ENCODE results near the gene AK5. TPM values are rescaled to one million over a fixed set of nuclear protein-coding genes. Genes with fewer than 3 reads are reported as not detected.
"Not testable (repeated sequence)": the region's sequence is repeated elsewhere in the genome, so short reads cannot be mapped to it uniquely, and the experiment has no call there.

AK5 gene
- total and polyA plus RNA-seq, 2 experiments from 2014 or later = 8.8 to 12.2 TPM

DNA sequence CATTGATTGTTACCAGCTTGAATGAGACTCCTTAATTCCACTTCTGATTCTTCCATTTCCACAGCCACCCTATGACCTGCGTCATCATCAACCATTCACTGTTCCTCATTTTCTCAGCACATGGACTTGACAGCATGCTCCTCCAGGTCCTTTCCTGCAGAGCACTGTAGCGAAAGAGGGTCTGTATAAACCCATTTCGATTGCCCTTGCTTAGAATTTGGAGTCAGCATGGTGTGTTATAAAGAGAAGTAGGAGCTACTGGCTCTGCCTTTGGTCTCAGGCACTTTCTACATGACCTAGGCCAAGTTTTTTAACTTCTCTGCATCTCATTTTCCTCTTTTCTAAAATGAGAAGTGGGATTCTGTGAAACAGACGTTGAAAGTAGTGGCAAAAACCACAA is 133.8 kb downstream of the AK5 start (continued):
- TF ChIP-seq REST (IDR thresholded peaks at IDR 0.05; ENCODE audit: unreplicated experiment) (no peak), ZNF331 (CRISPR knock-in tag; IDR thresholded peaks at IDR 0.05; ENCODE audit: low read depth) (no peak), POLR2AphosphoS5 (IDR thresholded peaks at IDR 0.05; ENCODE audit: low read depth) (no peak), EZH2 (IDR thresholded peaks at IDR 0.05; ENCODE audit: low read depth, unreplicated experiment) (no peak), ZNF114 (CRISPR knock-in tag; IDR thresholded peaks at IDR 0.05) (no peak), NANOG (IDR thresholded peaks at IDR 0.05; ENCODE audit: borderline replicate concordance) (no peak), EZH2phosphoT487 (IDR thresholded peaks at IDR 0.05; ENCODE audit: unreplicated experiment) (no peak), CREB1 (CRISPR knock-in tag; IDR thresholded peaks at IDR 0.05; ENCODE audit: low read depth) (no peak), STAT1 (IDR thresholded peaks at IDR 0.05; ENCODE audit: unreplicated experiment) (no peak), JUNB (IDR thresholded peaks at IDR 0.05; ENCODE audit: unreplicated experiment) (no peak)
- TF ChIP-seq, protein P1, sequence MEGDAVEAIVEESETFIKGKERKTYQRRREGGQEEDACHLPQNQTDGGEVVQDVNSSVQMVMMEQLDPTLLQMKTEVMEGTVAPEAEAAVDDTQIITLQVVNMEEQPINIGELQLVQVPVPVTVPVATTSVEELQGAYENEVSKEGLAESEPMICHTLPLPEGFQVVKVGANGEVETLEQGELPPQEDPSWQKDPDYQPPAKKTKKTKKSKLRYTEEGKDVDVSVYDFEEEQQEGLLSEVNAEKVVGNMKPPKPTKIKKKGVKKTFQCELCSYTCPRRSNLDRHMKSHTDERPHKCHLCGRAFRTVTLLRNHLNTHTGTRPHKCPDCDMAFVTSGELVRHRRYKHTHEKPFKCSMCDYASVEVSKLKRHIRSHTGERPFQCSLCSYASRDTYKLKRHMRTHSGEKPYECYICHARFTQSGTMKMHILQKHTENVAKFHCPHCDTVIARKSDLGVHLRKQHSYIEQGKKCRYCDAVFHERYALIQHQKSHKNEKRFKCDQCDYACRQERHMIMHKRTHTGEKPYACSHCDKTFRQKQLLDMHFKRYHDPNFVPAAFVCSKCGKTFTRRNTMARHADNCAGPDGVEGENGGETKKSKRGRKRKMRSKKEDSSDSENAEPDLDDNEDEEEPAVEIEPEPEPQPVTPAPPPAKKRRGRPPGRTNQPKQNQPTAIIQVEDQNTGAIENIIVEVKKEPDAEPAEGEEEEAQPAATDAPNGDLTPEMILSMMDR (conservative IDR thresholded peaks at IDR 0.05; ENCODE audit: low read depth in 2 of 2) = no peak

DNA sequence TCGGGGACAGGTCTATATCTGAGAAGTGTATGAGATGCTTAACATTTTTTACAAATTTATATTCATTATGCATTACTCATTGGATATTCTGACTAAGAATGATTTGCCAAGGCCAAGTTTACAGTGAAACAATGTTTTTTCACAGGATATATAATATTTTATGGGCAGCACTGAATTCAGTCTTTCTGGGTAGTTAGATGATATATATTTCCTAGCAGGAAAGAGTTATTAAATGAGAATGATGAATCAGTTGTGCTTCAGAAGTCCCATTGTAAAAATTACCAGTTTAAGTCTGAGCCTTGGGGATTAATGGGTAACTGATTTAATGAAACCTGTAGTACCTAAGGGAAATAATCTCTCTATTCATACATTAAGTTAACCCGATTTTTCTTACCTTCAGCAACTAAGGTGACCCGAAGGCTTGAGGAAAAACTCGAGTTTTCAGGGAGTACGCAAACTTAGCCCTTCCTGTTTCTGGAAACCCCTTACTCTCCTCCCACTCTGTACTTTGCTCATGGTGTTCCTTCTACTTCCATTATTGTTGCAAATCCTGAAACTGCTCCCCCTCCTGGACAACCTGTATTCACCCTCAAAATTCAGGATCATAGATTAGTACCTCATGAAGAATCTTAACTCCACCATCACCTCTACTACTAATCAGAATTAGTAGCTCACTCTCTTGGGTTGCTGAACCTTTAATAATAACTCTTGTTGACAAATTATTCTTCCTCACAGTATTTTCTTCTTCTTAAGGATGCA is 135.1 kb downstream of the AK5 start:
- Mint-ChIP-seq H3K9me3 (peaks cover 4% of the 10 kb centered on the region), H3K27me3 (ENCODE audit: insufficient read depth, low read depth, poor library complexity) (peaks cover 1% of the 10 kb centered on the region), H3K4me1 (peaks cover 17% of the 10 kb centered on the region), H3K27ac (no peak overlapping the region), H3K4me3 (no peak overlapping the region), H3K36me3 (ENCODE audit: low read depth) (peaks cover 6% of the 10 kb centered on the region; the same call in 2 of the 3 replicates)
- Histone ChIP-seq H4K20me1 (replicated peaks; ENCODE audit: insufficient read depth) (no peaks in the 10 kb centered on the region), H2AFZ (no peak overlapping the region), H3F3A (replicated peaks; ENCODE audit: low read depth) (no peaks in the 10 kb centered on the region; the same call in 1 of the 2 replicates), H3K4me2 (no peak overlapping the region), H3K79me2 (replicated peaks; ENCODE audit: insufficient read depth) (no peaks in the 10 kb centered on the region), H3K4me3 (no peak overlapping the region), H3K4me1 (ENCODE audit: insufficient read depth) (peaks cover 5% of the 10 kb centered on the region; the same call in 1 of the 2 replicates), H3K9me2 (ENCODE audit: insufficient read depth) (peaks cover 3% of the 10 kb centered on the region; the same call in 1 of the 2 replicates), H3K27ac (ENCODE audit: low read depth) (no peak overlapping the region), H3K36me3 (ENCODE audit: insufficient read depth) (no peaks in the 10 kb centered on the region), H3K27me3 (ENCODE audit: insufficient read depth) (no peaks in the 10 kb centered on the region)
- no peak for TF ChIP-seq CREB1 (CRISPR knock-in tag; IDR thresholded peaks at IDR 0.05; ENCODE audit: low read depth)
- no peak for TF ChIP-seq ETS1 (IDR thresholded peaks at IDR 0.05)
- no peak for TF ChIP-seq NANOG (IDR thresholded peaks at IDR 0.05; ENCODE audit: borderline replicate concordance)
- TF ChIP-seq EZH2 (IDR thresholded peaks at IDR 0.05; ENCODE audit: low read depth, unreplicated experiment) = no peak
- TF ChIP-seq, protein P1 (conservative IDR thresholded peaks at IDR 0.05; ENCODE audit: low read depth in 2 of 2) = peak; percentile 75 to 78
- DNase-seq (ENCODE audit: low spot score) (peak; percentile 81), ATAC-seq (peak; percentile 69)

DNA sequence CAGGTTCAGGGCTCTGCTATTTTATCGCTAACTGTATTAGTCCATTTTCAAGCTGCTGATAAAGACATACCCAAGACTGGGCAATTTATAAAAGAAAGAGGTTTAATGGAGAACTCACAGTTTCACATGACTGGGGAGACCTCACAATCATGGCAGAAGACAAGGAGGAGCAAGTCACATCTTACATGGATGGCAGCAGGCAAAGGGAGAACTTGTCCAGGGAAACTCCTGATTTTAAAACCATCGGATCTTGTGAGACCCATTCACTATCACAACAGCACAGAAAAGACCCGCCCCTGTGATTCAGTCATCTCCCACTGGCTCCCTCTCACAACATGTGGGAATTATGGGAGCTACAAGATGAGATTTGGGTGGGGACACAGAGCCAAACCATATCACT is 136.2 kb downstream of the AK5 start:
- not testable (repeated sequence) for H2AFZ ChIP-seq; H3F3A ChIP-seq (replicated peaks; ENCODE audit: low read depth); H3K27ac ChIP-seq (ENCODE audit: low read depth); H3K4me2 ChIP-seq; H3K36me3 Mint-ChIP-seq (ENCODE audit: low read depth); H3K4me3 Mint-ChIP-seq; H3K9me2 ChIP-seq (ENCODE audit: insufficient read depth); DNase-seq (ENCODE audit: low spot score); H4K20me1 ChIP-seq (replicated peaks; ENCODE audit: insufficient read depth); H3K27ac Mint-ChIP-seq; H3K4me3 ChIP-seq; H3K36me3 ChIP-seq (ENCODE audit: insufficient read depth); ATAC-seq; H3K27me3 ChIP-seq (ENCODE audit: insufficient read depth); H3K27me3 Mint-ChIP-seq (ENCODE audit: insufficient read depth, low read depth, poor library complexity); H3K4me1 ChIP-seq (ENCODE audit: insufficient read depth); H3K9me3 Mint-ChIP-seq; H3K79me2 ChIP-seq (replicated peaks; ENCODE audit: insufficient read depth); H3K4me1 Mint-ChIP-seq

Data from GM23338 (cell line).